Measurements from ENCODE around the gene FLT3LG.

FLT3LG gene

GRCh38 chr19:49473868-49474541 lies at the start of gene FLT3LG:
TSS of gene FLT3LG (plus strand) at chr19:49474215. CDS start at chr19:49474640, 425 bp downstream.
- no peak for FAIRE-seq

GRCh38 chr19:49425178-49425577 lies 48.8 kb upstream of the FLT3LG start, which contains the start of gene GFY:
TSS of gene GFY (plus strand) at chr19:49425388. CDS start at chr19:49426431, 1,043 bp downstream.
- peak; percentile 66 for FAIRE-seq

GRCh38 chr19:49425922-49426592 lies 48.0 kb upstream of the FLT3LG start:
- FAIRE-seq = peak; percentile 98

GRCh38 chr19:49427339-49427738 lies 46.7 kb upstream of the FLT3LG start:
- FAIRE-seq = no peak

GRCh38 chr19:49427855-49428546 lies 46.0 kb upstream of the FLT3LG start:
- FAIRE-seq = no peak

- no peak for FAIRE-seq
Observed at GRCh38 chr19:49428547-49429451, 45.2 kb upstream of the FLT3LG start.

- FAIRE-seq = no peak
Observed at GRCh38 chr19:49430172-49430677, 43.8 kb upstream of the FLT3LG start.

GRCh38 chr19:49430678-49431329 lies 43.2 kb upstream of the FLT3LG start:
- FAIRE-seq = no peak

GRCh38 chr19:49431330-49431749 lies 42.7 kb upstream of the FLT3LG start:
- FAIRE-seq = no peak

- FAIRE-seq = no peak
Observed at GRCh38 chr19:49432141-49433073, 41.6 kb upstream of the FLT3LG start.

- FAIRE-seq = no peak
Observed at GRCh38 chr19:49433240-49433901, 40.6 kb upstream of the FLT3LG start.

GRCh38 chr19:49434907-49435583 lies 39.0 kb upstream of the FLT3LG start:
- no peak for FAIRE-seq

GRCh38 chr19:49435670-49436069 lies 38.3 kb upstream of the FLT3LG start:
- FAIRE-seq = no peak

GRCh38 chr19:49436381-49437017 lies 37.5 kb upstream of the FLT3LG start:
- no peak for FAIRE-seq

GRCh38 chr19:49437231-49437630 lies 36.8 kb upstream of the FLT3LG start:
- FAIRE-seq = no peak

GRCh38 chr19:49438261-49438660 lies 35.8 kb upstream of the FLT3LG start:
- no peak for FAIRE-seq

GRCh38 chr19:49439836-49440235 lies 34.2 kb upstream of the FLT3LG start:
- no peak for FAIRE-seq

GRCh38 chr19:49440439-49441209 lies 33.4 kb upstream of the FLT3LG start:
- no peak for FAIRE-seq
